ENCODE results near the gene GPX5. TPM values are rescaled to one million over a fixed set of nuclear protein-coding genes. Genes with fewer than 3 reads are reported as not detected.

The GPX5 gene
- total RNA-seq, result not detected

GRCh38 chr6:28525496-28526039, at the start of gene GPX5:
TSS of gene GPX5 (plus strand) at chr6:28525881. CDS start at chr6:28526014, 133 bp downstream.

GRCh38 chr6:28515676-28516075, 10.0 kb upstream of the GPX5 start, which contains the start of gene GPX6:
TSS of gene GPX6 (minus strand) at chr6:28515793. CDS start at chr6:28515743, 50 bp downstream.

Other genes starting within 250 kb of the GPX5 start
- 1 to 10 TPM; 4.5 to 5.7 TPM for gene PGBD1, start 244.3 kb upstream of the GPX5 start, total RNA-seq
- 1 to 10 TPM; 3.0 to 4.1 TPM for gene ZSCAN31, start 189.7 kb upstream of the GPX5 start, total RNA-seq
- 1 to 10 TPM; 4.3 to 5.5 TPM for gene ZKSCAN3, start 175.9 kb upstream of the GPX5 start, total RNA-seq
- 1 to 10 TPM; 7.2 to 8.3 TPM for gene ZSCAN12, start 126.1 kb upstream of the GPX5 start, total RNA-seq
- 1 to 10 TPM; 1.7 to 6.7 TPM for gene ZSCAN23, start 82.4 kb upstream of the GPX5 start, total RNA-seq
- not detected for gene GPX6, start 10.1 kb upstream of the GPX5 start, total RNA-seq

All from melanocyte of skin (primary cell).